OCI-LY3 (cell line): ENCODE data around the gene ZDHHC17.

Experiments used
- H2AFZ ChIP-seq: fragments of 200-600, 300-600 bp; shearing (Covaris generic); 2 replicates; pipeline ENCODE4 v1.6.0; 2014; ENCODE audit warnings: antibody characterized with exemption, low read depth, low read length
- H3K27ac ChIP-seq: fragments of 200-600, 300-600 bp; sonication (generic); 2 replicates; pipeline ENCODE4 v1.5.1; 2014; ENCODE audit warnings: mild to moderate bottlenecking, low read length, moderate library complexity, mixed read lengths
- H3K27me3 ChIP-seq: fragments of 200-600, 300-600 bp; sonication (generic); 2 replicates; pipeline ENCODE4 v1.6.1; 2014; ENCODE audit warnings: low read depth, low read length, mixed read lengths
- H3K36me3 ChIP-seq: fragments of 200-600, 300-600 bp; sonication (generic); replicated peaks from 2 replicates; pipeline ENCODE3; 2014; ENCODE audit warnings: low read depth, low read length, mixed read lengths
- H3K4me1 ChIP-seq: fragments of 300-600, 200-600 bp; sonication (generic); 2 replicates; pipeline ENCODE4 v1.6.1; 2014; ENCODE audit warnings: low read length, mixed read lengths
- H3K4me2 ChIP-seq: fragments of 200-600, 300-600 bp; sonication (generic); 2 replicates; pipeline ENCODE4 v1.6.1; 2014; ENCODE audit warnings: low read length, mixed read lengths
- H3K4me3 ChIP-seq: fragments of 300-600, 200-600 bp; sonication (generic); 2 replicates; pipeline ENCODE4 v1.5.1; 2014; ENCODE audit warnings: antibody characterized with exemption, mild to moderate bottlenecking, low read length, moderate library complexity
- H3K79me2 ChIP-seq: fragments of 300-600, 200-600 bp; shearing (Covaris generic); 2 replicates; pipeline ENCODE4 v1.6.1; 2014; ENCODE audit warnings: mild to moderate bottlenecking, low read length, mixed read lengths
- H3K9ac ChIP-seq: fragments of 300-600, 200-600 bp; shearing (Covaris generic); 2 replicates; pipeline ENCODE4 v1.6.0; 2014; ENCODE audit warnings: mild to moderate bottlenecking, low read length, moderate library complexity
- H3K9me3 ChIP-seq: fragments of 200-600, 300-600 bp; shearing (Covaris generic); 2 replicates; pipeline ENCODE4 v1.6.1; 2014; ENCODE audit warnings: low read length, mixed read lengths; ENCODE audit not compliant: insufficient read depth
- H4K20me1 ChIP-seq: fragments of 200-600, 300-600 bp; sonication (generic); 2 replicates; pipeline ENCODE4 v1.6.1; 2016; ENCODE audit warnings: low read length, mixed read lengths; ENCODE audit not compliant: insufficient read depth
- CTCF ChIP-seq: fragments of 200-600, 300-600 bp; sonication (generic); IDR thresholded peaks from 2 replicates; pipeline ENCODE4 v1.5.1; 2014; ENCODE audit warnings: antibody characterized with exemption, low read length, low read depth
- EZH2phosphoT487 ChIP-seq: fragments of 200-600 bp; shearing (Covaris generic); IDR thresholded peaks from 2 replicates; pipeline ENCODE4 v1.6.1; 2018; ENCODE audit warnings: antibody characterized with exemption, mixed run types, low read depth

ZDHHC17 gene

GRCh38 chr12:76863837-76864236, 99.9 kb downstream of the ZDHHC17 start:
- Histone ChIP-seq H3K27ac (no peak overlapping the region), H3K36me3 (no peaks in the 10 kb centered on the region), H4K20me1 (no peaks in the 10 kb centered on the region), H2AFZ (no peak overlapping the region), H3K4me2 (no peak overlapping the region), H3K4me1 (peaks cover 5% of the 10 kb centered on the region; the same call in 1 of the 2 replicates), H3K79me2 (no peaks in the 10 kb centered on the region), H3K4me3 (no peak overlapping the region), H3K27me3 (no peaks in the 10 kb centered on the region), H3K9ac (no peak overlapping the region), H3K9me3 (no peaks in the 10 kb centered on the region)
- no peak for TF ChIP-seq CTCF
- TF ChIP-seq EZH2phosphoT487 = no peak

GRCh38 chr12:76864791-76865400, 101.0 kb downstream of the ZDHHC17 start:
- no peak overlapping the region for H2AFZ ChIP-seq
- H3K79me2 ChIP-seq = no peaks in the 10 kb centered on the region
- H3K4me3 ChIP-seq = no peak overlapping the region
- H3K36me3 ChIP-seq = no peaks in the 10 kb centered on the region
- H3K4me2 ChIP-seq = no peak overlapping the region
- no peaks in the 10 kb centered on the region for H3K27me3 ChIP-seq
- no peaks in the 10 kb centered on the region for H4K20me1 ChIP-seq
- peaks cover 5% of the 10 kb centered on the region; the same call in 1 of the 2 replicates for H3K4me1 ChIP-seq
- H3K9me3 ChIP-seq = no peaks in the 10 kb centered on the region
- H3K9ac ChIP-seq = no peak overlapping the region
- TF ChIP-seq CTCF (no peak), EZH2phosphoT487 (no peak)
- no peak overlapping the region for H3K27ac ChIP-seq

- H3K9me3 ChIP-seq = no peaks in the 10 kb centered on the region
- H3K4me2 ChIP-seq = no peak overlapping the region
- no peaks in the 10 kb centered on the region for H3K36me3 ChIP-seq
- no peaks in the 10 kb centered on the region for H3K79me2 ChIP-seq
- H4K20me1 ChIP-seq = no peaks in the 10 kb centered on the region
- no peak overlapping the region for H3K27ac ChIP-seq
- no peak overlapping the region for H2AFZ ChIP-seq
- H3K4me3 ChIP-seq = no peak overlapping the region
- TF ChIP-seq EZH2phosphoT487 (no peak), CTCF (no peak)
- no peaks in the 10 kb centered on the region for H3K27me3 ChIP-seq
- peaks cover 5% of the 10 kb centered on the region; the same call in 1 of the 2 replicates for H3K4me1 ChIP-seq
- no peak overlapping the region for H3K9ac ChIP-seq
Observed at GRCh38 chr12:76866151-76866567, 102.2 kb downstream of the ZDHHC17 start.

GRCh38 chr12:76866726-76867125, 102.8 kb downstream of the ZDHHC17 start:
- TF ChIP-seq EZH2phosphoT487 = no peak
- TF ChIP-seq CTCF = no peak
- H3K4me3 ChIP-seq = no peak overlapping the region
- H3K4me1 ChIP-seq = peaks cover 5% of the 10 kb centered on the region; the same call in 1 of the 2 replicates
- no peak overlapping the region for H3K9ac ChIP-seq
- no peaks in the 10 kb centered on the region for H3K36me3 ChIP-seq
- no peaks in the 10 kb centered on the region for H3K9me3 ChIP-seq
- no peaks in the 10 kb centered on the region for H4K20me1 ChIP-seq
- H3K79me2 ChIP-seq = no peaks in the 10 kb centered on the region
- H3K4me2 ChIP-seq = no peak overlapping the region
- H3K27ac ChIP-seq = no peak overlapping the region
- H3K27me3 ChIP-seq = no peaks in the 10 kb centered on the region
- no peak overlapping the region for H2AFZ ChIP-seq
